Parathyroid adenoma (tissue), 2 donors: ENCODE results near the gene KCND3.

Experiments used
- H2AFZ ChIP-seq: fragments of 300-600 bp; sonication (generic); one replicate; pipeline ENCODE4 v1.7.0; 2017; ENCODE audit warnings: antibody characterized with exemption, mild to moderate bottlenecking
- H3K27ac ChIP-seq: fragments of 300-600 bp; sonication (generic); one replicate; pipeline ENCODE4 v1.7.0; 2017
- H3K27me3 ChIP-seq: fragments of 300-600 bp; sonication (generic); one replicate; pipeline ENCODE4 v1.7.0; 2017; ENCODE audit warnings: low read length; ENCODE audit not compliant: control insufficient read depth, insufficient read depth
- H3K36me3 ChIP-seq: fragments of 300-600 bp; sonication (generic); one replicate; pipeline ENCODE4 v1.7.0; 2017; ENCODE audit warnings: low read length; ENCODE audit not compliant: control insufficient read depth, insufficient read depth
- H3K4me1 ChIP-seq: fragments of 300-600 bp; sonication (generic); one replicate; pipeline ENCODE4 v1.7.0; 2017; ENCODE audit warnings: control low read depth
- H3K4me2 ChIP-seq: fragments of 300-600 bp; sonication (generic); one replicate; pipeline ENCODE4 v1.7.0; 2017; ENCODE audit warnings: low read length
- H3K4me3 ChIP-seq: fragments of 300-600 bp; sonication (generic); one replicate; pipeline ENCODE4 v1.7.0; 2017; ENCODE audit warnings: low read depth, low read length
- H3K79me2 ChIP-seq: fragments of 300-600 bp; sonication (generic); one replicate; pipeline ENCODE4 v1.7.0; 2017; ENCODE audit warnings: control low read depth
- H3K9ac ChIP-seq: fragments of 300-600 bp; sonication (generic); one replicate; pipeline ENCODE4 v1.7.0; 2017; ENCODE audit warnings: mild to moderate bottlenecking
- H3K9me3 ChIP-seq: fragments of 300-600 bp; sonication (generic); one replicate; pipeline ENCODE4 v1.7.0; 2017; ENCODE audit warnings: low read length; ENCODE audit not compliant: control insufficient read depth
- CTCF ChIP-seq: fragments of 300-600 bp; sonication (generic); IDR thresholded peaks from one replicate; pipeline ENCODE4 v1.7.0; 2017; ENCODE audit warnings: antibody characterized with exemption, mild to moderate bottlenecking
- donor health status: primary hyperparathyroidism.

KCND3 gene

GRCh38 chr1:111978695-111979094, 10.8 kb downstream of the KCND3 start:
- TF ChIP-seq CTCF, result no peak
- H3K4me3 ChIP-seq, result no peak overlapping the region
- H3K27ac ChIP-seq, result no peak overlapping the region

GRCh38 chr1:111977378-111977777, 12.1 kb downstream of the KCND3 start:
- Histone ChIP-seq H3K79me2 (no peaks in the 10 kb centered on the region), H3K4me1 (no peaks in the 10 kb centered on the region), H3K36me3 (no peaks in the 10 kb centered on the region), H3K9me3 (no peaks in the 10 kb centered on the region), H3K4me3 (no peak overlapping the region), H2AFZ (no peak overlapping the region), H3K4me2 (no peak overlapping the region), H3K27ac (no peak overlapping the region), H3K27me3 (no peaks in the 10 kb centered on the region), H3K9ac (no peak overlapping the region)
- TF ChIP-seq CTCF, result no peak

More at GRCh38 chr1:111978695-111979094, 10.8 kb downstream of the KCND3 start:
- no peak overlapping the region for H2AFZ ChIP-seq
- no peaks in the 10 kb centered on the region for H3K9me3 ChIP-seq
- H3K4me1 ChIP-seq, result no peaks in the 10 kb centered on the region
- no peak overlapping the region for H3K4me2 ChIP-seq
- no peaks in the 10 kb centered on the region for H3K36me3 ChIP-seq
- no peaks in the 10 kb centered on the region for H3K79me2 ChIP-seq
- no peak overlapping the region for H3K9ac ChIP-seq
- no peaks in the 10 kb centered on the region for H3K27me3 ChIP-seq

GRCh38 chr1:111976842-111977241, 12.6 kb downstream of the KCND3 start:
- H3K79me2 ChIP-seq, result no peaks in the 10 kb centered on the region
- H3K4me2 ChIP-seq, result no peak overlapping the region
- H3K36me3 ChIP-seq, result no peaks in the 10 kb centered on the region
- no peak overlapping the region for H3K9ac ChIP-seq
- H3K27me3 ChIP-seq, result no peaks in the 10 kb centered on the region
- no peak overlapping the region for H2AFZ ChIP-seq
- H3K27ac ChIP-seq, result no peak overlapping the region
- H3K9me3 ChIP-seq, result no peaks in the 10 kb centered on the region
- no peak overlapping the region for H3K4me3 ChIP-seq
- TF ChIP-seq CTCF, result no peak
- no peaks in the 10 kb centered on the region for H3K4me1 ChIP-seq

GRCh38 chr1:111976332-111976731, 13.1 kb downstream of the KCND3 start:
- Histone ChIP-seq H3K9ac (no peak overlapping the region), H3K9me3 (no peaks in the 10 kb centered on the region), H3K4me2 (no peak overlapping the region), H3K27me3 (no peaks in the 10 kb centered on the region), H3K4me3 (no peak overlapping the region), H3K36me3 (no peaks in the 10 kb centered on the region), H3K79me2 (no peaks in the 10 kb centered on the region), H3K4me1 (no peaks in the 10 kb centered on the region), H3K27ac (no peak overlapping the region), H2AFZ (no peak overlapping the region)
- TF ChIP-seq CTCF, result no peak

- Histone ChIP-seq H3K27ac (no peak overlapping the region), H2AFZ (no peak overlapping the region), H3K79me2 (no peaks in the 10 kb centered on the region), H3K27me3 (no peaks in the 10 kb centered on the region), H3K36me3 (no peaks in the 10 kb centered on the region), H3K9me3 (no peaks in the 10 kb centered on the region), H3K9ac (no peak overlapping the region), H3K4me1 (no peaks in the 10 kb centered on the region), H3K4me2 (no peak overlapping the region), H3K4me3 (no peak overlapping the region)
- no peak for TF ChIP-seq CTCF
Measured at GRCh38 chr1:111973150-111973790, 16.2 kb downstream of the KCND3 start.
